HG03432 (cell line): ENCODE data around the gene ETS2.
"Not testable (repeated sequence)": the region's sequence is repeated elsewhere in the genome, so short reads cannot be mapped to it uniquely, and the experiment has no call there.

Experiments used
- ATAC-seq: cut with Tn5 transposase; IDR thresholded peaks from one replicate; pipeline ENCODE4 v1.9.1; 2021; ENCODE audit warnings: mild to moderate bottlenecking, moderate library complexity; ENCODE audit not compliant: unreplicated experiment

Gene ETS2

GRCh38 chr21:38834725-38835124, 29.0 kb downstream of the ETS2 start:
- no peak for ATAC-seq

- ATAC-seq, result no peak
These were observed 32.2 kb downstream of the ETS2 start for GRCh38 chr21:38837806-38838461.

GRCh38 chr21:38838598-38839327, 33.0 kb downstream of the ETS2 start:
- no peak for ATAC-seq

GRCh38 chr21:38839328-38840286, 33.9 kb downstream of the ETS2 start:
- no peak for ATAC-seq

GRCh38 chr21:38840456-38841300, 34.9 kb downstream of the ETS2 start:
- ATAC-seq, result no peak

- ATAC-seq, result no peak
These were observed 35.7 kb downstream of the ETS2 start for GRCh38 chr21:38841472-38841871.

GRCh38 chr21:38842079-38842478, 36.4 kb downstream of the ETS2 start:
- no peak for ATAC-seq

GRCh38 chr21:38843379-38843778, 37.6 kb downstream of the ETS2 start:
- no peak for ATAC-seq

- no peak for ATAC-seq
These were observed 38.2 kb downstream of the ETS2 start for GRCh38 chr21:38843806-38844503.

- not testable (repeated sequence) for ATAC-seq
These were observed 39.6 kb downstream of the ETS2 start for GRCh38 chr21:38845374-38845773.

- no peak for ATAC-seq
These were observed 41.8 kb downstream of the ETS2 start for GRCh38 chr21:38847556-38847955.

- no peak for ATAC-seq
These were observed 42.5 kb downstream of the ETS2 start for GRCh38 chr21:38848187-38848609.

GRCh38 chr21:38849776-38850175, 44.0 kb downstream of the ETS2 start:
- ATAC-seq, result no peak

GRCh38 chr21:38850277-38850951, 44.7 kb downstream of the ETS2 start:
- no peak for ATAC-seq

- ATAC-seq, result no peak
These were observed 45.4 kb downstream of the ETS2 start for GRCh38 chr21:38851101-38851500.

- ATAC-seq, result no peak
These were observed 46.5 kb downstream of the ETS2 start for GRCh38 chr21:38852278-38852677.

- no peak for ATAC-seq
These were observed 47.0 kb downstream of the ETS2 start for GRCh38 chr21:38852708-38853107.

- ATAC-seq, result peak; percentile 93
These were observed 47.7 kb downstream of the ETS2 start for GRCh38 chr21:38853421-38853919.

GRCh38 chr21:38857152-38857825, 51.6 kb downstream of the ETS2 start:
- ATAC-seq, result no peak
